GM12875 (cell line): ENCODE data around the gene DCBLD2.

ENCODE experiments used
- H3K4me3 ChIP-seq: one replicate; pipeline ENCODE4 v1.5.1; 2011; ENCODE audit warnings: low read depth, low read length, control low read depth
- TF ChIP-seq, protein P1 (sequence below): IDR thresholded peaks from 2 replicates; pipeline ENCODE4 v1.5.1; 2011; ENCODE audit warnings: low read depth, mild to moderate bottlenecking, control low read depth, inconsistent platforms, low read length, moderate library complexity, borderline replicate concordance; ENCODE audit not compliant: insufficient read depth

DCBLD2 gene

GRCh38 chr3:98829246-98829832 is 72.2 kb downstream of the DCBLD2 start:
- TF ChIP-seq, protein P1, sequence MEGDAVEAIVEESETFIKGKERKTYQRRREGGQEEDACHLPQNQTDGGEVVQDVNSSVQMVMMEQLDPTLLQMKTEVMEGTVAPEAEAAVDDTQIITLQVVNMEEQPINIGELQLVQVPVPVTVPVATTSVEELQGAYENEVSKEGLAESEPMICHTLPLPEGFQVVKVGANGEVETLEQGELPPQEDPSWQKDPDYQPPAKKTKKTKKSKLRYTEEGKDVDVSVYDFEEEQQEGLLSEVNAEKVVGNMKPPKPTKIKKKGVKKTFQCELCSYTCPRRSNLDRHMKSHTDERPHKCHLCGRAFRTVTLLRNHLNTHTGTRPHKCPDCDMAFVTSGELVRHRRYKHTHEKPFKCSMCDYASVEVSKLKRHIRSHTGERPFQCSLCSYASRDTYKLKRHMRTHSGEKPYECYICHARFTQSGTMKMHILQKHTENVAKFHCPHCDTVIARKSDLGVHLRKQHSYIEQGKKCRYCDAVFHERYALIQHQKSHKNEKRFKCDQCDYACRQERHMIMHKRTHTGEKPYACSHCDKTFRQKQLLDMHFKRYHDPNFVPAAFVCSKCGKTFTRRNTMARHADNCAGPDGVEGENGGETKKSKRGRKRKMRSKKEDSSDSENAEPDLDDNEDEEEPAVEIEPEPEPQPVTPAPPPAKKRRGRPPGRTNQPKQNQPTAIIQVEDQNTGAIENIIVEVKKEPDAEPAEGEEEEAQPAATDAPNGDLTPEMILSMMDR = no peak
- H3K4me3 ChIP-seq = no peak overlapping the region

GRCh38 chr3:98827221-98827920 is 74.1 kb downstream of the DCBLD2 start:
- no peak overlapping the region for H3K4me3 ChIP-seq
- TF ChIP-seq, protein P1 = no peak

DNA sequence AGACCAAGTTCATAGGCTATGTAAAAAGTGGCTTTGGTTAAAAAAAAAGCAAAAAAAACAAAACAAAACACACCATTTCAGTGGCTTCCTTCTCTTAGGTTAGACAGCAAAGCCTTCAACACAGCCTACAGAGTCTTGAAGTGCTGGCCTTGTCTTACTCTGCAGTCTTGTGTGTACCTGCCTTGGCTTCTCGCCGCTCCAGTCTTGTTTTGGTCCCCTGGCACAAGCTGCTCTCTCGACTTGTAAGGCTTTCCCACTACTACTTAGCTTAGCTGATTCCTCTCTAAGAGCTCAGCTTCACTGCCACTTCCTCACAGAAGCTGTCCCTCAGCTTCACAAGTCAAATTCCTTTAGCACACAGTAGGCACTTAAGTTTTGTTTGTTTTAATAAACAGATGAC is 75.4 kb downstream of the DCBLD2 start:
- TF ChIP-seq, protein P1 = no peak
- no peak overlapping the region for H3K4me3 ChIP-seq

GRCh38 chr3:98824256-98824655 is 77.2 kb downstream of the DCBLD2 start:
- TF ChIP-seq, protein P1 = peak; percentile 29; the same call in 1 of the 2 replicates
- no peak overlapping the region for H3K4me3 ChIP-seq

GRCh38 chr3:98823791-98824190 is 77.7 kb downstream of the DCBLD2 start:
- H3K4me3 ChIP-seq = no peak overlapping the region
- TF ChIP-seq, protein P1 = no peak

DNA sequence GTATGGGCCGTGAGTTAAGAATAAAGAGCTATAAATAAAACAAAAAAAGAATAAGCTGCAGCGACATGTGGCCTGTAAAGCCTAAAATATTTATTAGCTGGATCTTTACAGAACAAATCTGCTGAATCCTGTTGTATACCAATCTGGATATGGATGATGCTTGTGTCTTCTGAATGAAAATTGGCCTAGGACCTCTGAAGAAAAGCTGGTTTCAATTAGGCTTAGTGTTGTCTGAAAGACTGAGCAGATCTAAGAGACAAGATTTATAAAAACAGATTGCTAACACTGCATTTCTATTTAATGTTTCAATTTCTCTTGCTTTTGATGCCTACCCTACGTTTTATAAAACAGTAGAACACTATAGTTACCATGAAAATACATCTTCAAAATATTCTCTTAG is 80.4 kb downstream of the DCBLD2 start:
- TF ChIP-seq, protein P1 = no peak
- no peak overlapping the region for H3K4me3 ChIP-seq

DNA sequence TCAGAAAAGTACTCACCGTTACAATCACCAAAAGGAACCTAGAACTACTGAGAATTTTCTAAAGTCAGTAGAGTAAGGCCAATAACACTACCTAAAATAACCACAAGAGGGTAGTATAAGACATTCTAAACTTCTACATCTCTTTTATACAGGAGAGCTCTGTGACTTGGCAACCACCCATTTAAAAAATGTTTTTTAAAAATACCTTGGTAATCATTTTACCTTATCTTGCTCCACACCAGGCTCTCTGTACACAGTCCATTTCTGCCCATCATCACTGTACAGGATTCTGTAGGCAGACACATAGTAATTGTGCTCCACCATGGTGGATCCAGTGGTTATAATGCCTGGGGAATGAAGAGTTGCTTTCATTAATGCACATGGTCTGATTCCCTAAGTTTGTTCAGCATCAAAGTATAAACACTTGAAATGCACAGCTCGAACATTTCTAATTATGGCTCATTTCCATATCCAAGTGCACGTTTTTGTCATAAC is 83.9 kb downstream of the DCBLD2 start:
- no peak overlapping the region for H3K4me3 ChIP-seq
- TF ChIP-seq, protein P1 = no peak
